PFSK-1 (cell line): Measurements from ENCODE around the gene TKFC.

Source experiments
- POLR2AphosphoS5 ChIP-seq: IDR thresholded peaks from 2 replicates; pipeline ENCODE4 v1.6.1; 2012; ENCODE audit warnings: low read depth, mild to moderate bottlenecking, control low read depth, low read length, moderate library complexity
- TAF1 ChIP-seq: IDR thresholded peaks from 2 replicates; pipeline ENCODE4 v1.6.1; 2012; ENCODE audit warnings: low read length, control low read depth, borderline replicate concordance; ENCODE audit not compliant: insufficient read depth

DNA sequence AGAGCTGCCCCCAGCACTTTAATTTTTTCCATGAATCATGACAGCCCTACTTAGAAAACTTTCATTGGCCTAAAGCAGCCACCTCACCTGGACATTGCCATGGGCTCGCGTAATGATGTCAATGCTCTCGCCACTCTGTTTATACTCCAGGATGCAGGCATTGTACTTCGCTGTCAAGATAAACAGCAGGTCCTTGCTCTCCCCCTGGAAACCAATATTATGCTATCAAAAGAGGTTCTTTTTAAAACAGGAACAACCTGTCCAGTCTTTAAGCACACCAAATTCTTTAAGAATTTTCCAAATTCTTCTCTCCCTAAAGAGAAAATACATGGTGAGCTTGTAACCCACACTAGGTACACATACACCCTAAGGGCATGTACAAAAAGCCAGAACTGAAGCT, 3.2 kb upstream of the TKFC start:
- TF ChIP-seq POLR2AphosphoS5 (no peak), TAF1 (no peak)
